GM12873 (cell line): ENCODE data around the gene STK32B.

Experiments
- CTCF ChIP-seq: IDR thresholded peaks from 2 replicates; pipeline ENCODE4 v1.5.1; 2012; ENCODE audit warnings: low read depth, mild to moderate bottlenecking, moderate library complexity, low read length, control low read depth; ENCODE audit not compliant: insufficient read depth; ENCODE audit errors: missing control alignments

STK32B gene

GRCh38 chr4:5032813-5033212 lies 18.5 kb upstream of the STK32B start:
- no peak for TF ChIP-seq CTCF

- no peak for TF ChIP-seq CTCF
Measured at GRCh38 chr4:5033281-5033841, 17.9 kb upstream of the STK32B start.

- no peak for TF ChIP-seq CTCF
Measured at GRCh38 chr4:5034206-5034605, 17.1 kb upstream of the STK32B start.

GRCh38 chr4:5036239-5036638 lies 15.0 kb upstream of the STK32B start:
- no peak for TF ChIP-seq CTCF

- no peak for TF ChIP-seq CTCF
Measured at GRCh38 chr4:5037553-5038551, 13.4 kb upstream of the STK32B start.

GRCh38 chr4:5039800-5040199 lies 11.5 kb upstream of the STK32B start:
- TF ChIP-seq CTCF, result no peak

- no peak for TF ChIP-seq CTCF
Measured at GRCh38 chr4:5040856-5041620, 10.2 kb upstream of the STK32B start.
